H9 (cell line): ENCODE data around the gene DENND5A. TPM values are rescaled to one million over a fixed set of nuclear protein-coding genes. Genes with fewer than 3 reads are reported as not detected.
A peak's percentile ranks its signal among the peaks of the same experiment; 100 is the strongest.

Experiments
- DNase-seq: peaks from one replicate; pipeline ENCODE4 v3.0.0-alpha.2; 2017
- H2AFZ ChIP-seq: one replicate; pipeline ENCODE4 v1.6.1; 2013; ENCODE audit warnings: mild to moderate bottlenecking, low read length, control low read depth, moderate library complexity
- H2AK5ac ChIP-seq: 2 replicates; pipeline ENCODE4 v1.6.1; 2013; ENCODE audit warnings: low read length, control low read depth, mixed read lengths; ENCODE audit not compliant: insufficient read length
- H2BK120ac ChIP-seq: one replicate; pipeline ENCODE4 v1.6.1; 2013; ENCODE audit warnings: low read depth, mild to moderate bottlenecking, low read length, control low read depth, inconsistent platforms; ENCODE audit not compliant: poor library complexity, severe bottlenecking
- H2BK12ac ChIP-seq: 2 replicates; pipeline ENCODE4 v1.6.1; 2013; ENCODE audit warnings: low read length, control low read depth, mixed read lengths, low read depth; ENCODE audit not compliant: insufficient read length
- H2BK15ac ChIP-seq: 2 replicates; pipeline ENCODE4 v1.6.1; 2013; ENCODE audit warnings: low read depth, low read length, control low read depth
- H2BK20ac ChIP-seq: one replicate; pipeline ENCODE4 v1.6.1; 2013; ENCODE audit warnings: low read depth, mild to moderate bottlenecking, low read length, control low read depth, inconsistent platforms; ENCODE audit not compliant: poor library complexity, severe bottlenecking
- H2BK5ac ChIP-seq: 2 replicates; pipeline ENCODE4 v1.6.1; 2013; ENCODE audit warnings: low read length, control low read depth, mixed read lengths; ENCODE audit not compliant: insufficient read length
- H3K14ac ChIP-seq: 2 replicates; pipeline ENCODE4 v1.6.1; 2013; ENCODE audit warnings: low read length, control low read depth; ENCODE audit not compliant: insufficient read depth
- H3K18ac ChIP-seq: 2 replicates; pipeline ENCODE4 v1.6.1; 2013; ENCODE audit warnings: low read depth, mild to moderate bottlenecking, mixed read lengths, low read length, control low read depth; ENCODE audit not compliant: insufficient read length
- H3K23ac ChIP-seq: 2 replicates; pipeline ENCODE4 v1.6.1; 2013; ENCODE audit warnings: low read length, control low read depth, mixed read lengths, low read depth; ENCODE audit not compliant: insufficient read length
- H3K23me2 ChIP-seq: 2 replicates; pipeline ENCODE4 v1.6.1; 2013; ENCODE audit warnings: low read depth, mild to moderate bottlenecking, mixed read lengths, low read length, control low read depth; ENCODE audit not compliant: insufficient read length, poor library complexity, severe bottlenecking
- H3K27ac ChIP-seq: 2 replicates; pipeline ENCODE4 v1.5.1; 2013; ENCODE audit warnings: low read length, control low read depth, mixed read lengths, low read depth; ENCODE audit not compliant: insufficient read length
- H3K27me3 ChIP-seq: 2 replicates; pipeline ENCODE4 v1.6.1; 2013; ENCODE audit warnings: low read length, control low read depth, inconsistent platforms; ENCODE audit not compliant: insufficient read depth
- H3K4ac ChIP-seq: 2 replicates; pipeline ENCODE4 v1.6.1; 2013; ENCODE audit warnings: low read depth, mild to moderate bottlenecking, control low read depth, inconsistent platforms, low read length, moderate library complexity
- H3K4me1 ChIP-seq: 2 replicates; pipeline ENCODE4 v1.6.1; 2013; ENCODE audit warnings: low read length, control low read depth, inconsistent platforms; ENCODE audit not compliant: insufficient read depth
- H3K4me2 ChIP-seq: 2 replicates; pipeline ENCODE4 v1.6.1; 2013; ENCODE audit warnings: low read length, control low read depth, mixed read lengths; ENCODE audit not compliant: insufficient read length, insufficient read depth
- H3K56ac ChIP-seq: 2 replicates; pipeline ENCODE4 v1.6.1; 2013; ENCODE audit warnings: low read depth, mild to moderate bottlenecking, mixed read lengths, low read length, control low read depth; ENCODE audit not compliant: insufficient read length
- H3K79me1 ChIP-seq: 2 replicates; pipeline ENCODE4 v1.6.1; 2013; ENCODE audit warnings: low read depth, mild to moderate bottlenecking, moderate library complexity, low read length, control low read depth, inconsistent platforms; ENCODE audit not compliant: insufficient read depth, poor library complexity, severe bottlenecking
- H3K79me2 ChIP-seq: 2 replicates; pipeline ENCODE4 v1.6.1; 2013; ENCODE audit warnings: low read length, control low read depth, inconsistent platforms; ENCODE audit not compliant: insufficient read depth
- H3K9ac ChIP-seq: 2 replicates; pipeline ENCODE4 v1.6.1; 2013; ENCODE audit warnings: low read length, control low read depth, mixed read lengths; ENCODE audit not compliant: insufficient read length; ENCODE audit errors: extremely low read depth
- H3K9me3 ChIP-seq: one replicate; pipeline ENCODE4 v1.6.1; 2013; ENCODE audit warnings: low read depth, low read length, inconsistent platforms; ENCODE audit not compliant: control insufficient read depth
- H3T11ph ChIP-seq: one replicate; pipeline ENCODE4 v1.6.1; 2013; ENCODE audit warnings: mild to moderate bottlenecking, low read length, control low read depth, inconsistent platforms
- H4K20me1 ChIP-seq: one replicate; pipeline ENCODE4 v1.6.1; 2013; ENCODE audit not compliant: control insufficient read depth, insufficient read length, insufficient read depth
- H4K5ac ChIP-seq: 2 replicates; pipeline ENCODE4 v1.6.1; 2013; ENCODE audit warnings: low read depth, mild to moderate bottlenecking, mixed read lengths, low read length, control low read depth; ENCODE audit not compliant: insufficient read length
- H4K8ac ChIP-seq: replicated peaks from 2 replicates; pipeline ENCODE4 v1.6.1; 2013; ENCODE audit warnings: low read length, control low read depth, mixed read lengths, low read depth; ENCODE audit not compliant: insufficient read length
- H4K91ac ChIP-seq: 2 replicates; pipeline ENCODE4 v1.6.1; 2013; ENCODE audit warnings: low read depth, mild to moderate bottlenecking, moderate library complexity, mixed read lengths, low read length, control low read depth; ENCODE audit not compliant: insufficient read length
- H3K27ac Mint-ChIP-seq, 3 experiments: 2 replicates in 2 of 3; 3 replicates in 1 of 3; pipeline ENCODE4 v1.8.0; 2020 to 2021; ENCODE audit warnings: mixed read lengths in 3 of 3, mild to moderate bottlenecking in 1 of 3, moderate library complexity in 1 of 3
- H3K27me3 Mint-ChIP-seq: 2 replicates; pipeline ENCODE4 v1.8.0; 2021; ENCODE audit warnings: low read depth, mild to moderate bottlenecking, moderate library complexity, mixed read lengths
- H3K36me3 Mint-ChIP-seq, 3 experiments: 2 replicates in 2 of 3; 3 replicates in 1 of 3; pipeline ENCODE4 v1.8.0; 2020 to 2021; ENCODE audit warnings: low read depth in 3 of 3, mixed read lengths in 3 of 3; ENCODE audit not compliant: insufficient read depth in 1 of 3
- H3K4me1 Mint-ChIP-seq, 2 experiments: 2 replicates each; pipeline ENCODE4 v1.8.0; 2020; ENCODE audit warnings: mixed read lengths in 2 of 2
- H3K4me3 Mint-ChIP-seq, 2 experiments: 2 replicates in 1 of 2; 3 replicates in 1 of 2; pipeline ENCODE4 v1.8.0; 2020 to 2021; ENCODE audit warnings: mild to moderate bottlenecking in 2 of 2, mixed read lengths in 2 of 2, moderate library complexity in 1 of 2
- H3K9me3 Mint-ChIP-seq, 2 experiments: 2 replicates in 1 of 2; 3 replicates in 1 of 2; pipeline ENCODE4 v1.8.0; 2020; ENCODE audit warnings: mild to moderate bottlenecking in 2 of 2, mixed read lengths in 2 of 2, moderate library complexity in 1 of 2
- CTCF ChIP-seq: fragments of 200-600 bp; sonication (generic); conservative IDR thresholded peaks from 3 replicates; pipeline ENCODE4 v1.8.0; 2021; ENCODE audit warnings: antibody characterized with exemption, mild to moderate bottlenecking
- WGBS: extraction: QIAGEN DNeasy Blood & Tissue Kit; methylation state at CpG from one replicate; pipeline ENCODE4 v1.1.7; 2013; ENCODE audit warnings: missing lambda C conversion rate, low lambda C conversion rate, mixed read lengths; ENCODE audit not compliant: insufficient read length; ENCODE audit errors: extremely low coverage; 5-methylcytosine and 5-hydroxymethylcytosine counted together
- total RNA-seq: library from RNA; stranded (reverse); gene quantifications from 2 replicates; pipeline ENCODE4 v1.2.1, GENCODE V29; 2021

Gene DENND5A
- total RNA-seq, 1 experiment from 2014 or later, result 59.6 TPM

DNA sequence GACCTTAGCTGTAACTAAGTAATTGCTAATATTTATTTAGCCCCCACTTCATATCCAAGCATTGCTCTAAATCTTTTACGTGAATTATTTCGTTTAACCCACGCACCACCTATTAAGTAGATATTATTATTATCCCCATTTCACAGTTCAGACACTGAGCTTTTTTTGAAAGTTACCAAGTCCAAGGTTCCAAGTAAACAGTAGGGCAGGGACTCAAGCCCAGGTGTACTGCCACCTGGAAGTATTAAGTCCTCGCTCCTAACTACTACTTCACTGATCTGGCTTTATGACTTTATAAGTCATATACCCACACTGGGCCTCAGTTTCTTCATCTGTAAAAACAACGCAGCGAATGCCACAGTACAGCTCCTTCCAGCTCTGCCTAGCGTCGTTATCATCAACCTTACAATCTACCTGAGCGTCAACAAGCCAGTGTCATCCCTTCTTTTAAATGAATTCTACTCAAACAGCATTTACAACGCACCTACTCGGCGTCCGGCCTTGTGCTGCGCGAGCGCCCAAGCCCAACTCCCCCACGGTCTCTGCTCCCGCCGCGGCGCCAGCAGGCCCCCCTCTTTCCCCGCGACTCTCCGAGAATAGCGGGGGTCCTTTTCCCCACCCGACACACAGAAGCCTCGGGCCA, 48.6 kb upstream of the DENND5A start:
- no peak overlapping the region for H2AK5ac ChIP-seq

More for the DNA sequence above, 48.6 kb upstream of the DENND5A start:
- peaks cover 35% of the 10 kb centered on the region; the same call in 1 of the 2 replicates for H3K79me2 ChIP-seq
- no CpG with 5 or more reads among the region's 27 CpGs for WGBS
- peak overlapping the region; percentile 47 for H3K18ac ChIP-seq
- no peak overlapping the region for H3K4ac ChIP-seq
- peaks cover 7% of the 10 kb centered on the region for H3K23me2 ChIP-seq
- H3T11ph ChIP-seq, result no peak overlapping the region
- no peak overlapping the region for H3K56ac ChIP-seq
- no peak overlapping the region for H2BK5ac ChIP-seq
- no peak overlapping the region for H2BK15ac ChIP-seq
- no peak overlapping the region for H2BK20ac ChIP-seq
- no peak overlapping the region for H2BK12ac ChIP-seq
- Mint-ChIP-seq H3K9me3 (no peaks in the 10 kb centered on the region), H3K27ac (peak overlapping the region; percentile 91 to 98 (median 98)), H3K36me3 (peaks cover 4 to 13% (median 8%) of the 10 kb centered on the region in 3 experiments; a peak in 4 of 7 replicates), H3K4me3 (peak overlapping the region; percentile 96 to 99), H3K4me1 (peaks cover 38% of the 10 kb centered on the region in 2 experiments), H3K27me3 (no peaks in the 10 kb centered on the region)
- no peak for TF ChIP-seq CTCF
- peak overlapping the region; percentile 60; the same call in 1 of the 2 replicates for H3K14ac ChIP-seq
- no peak overlapping the region for H4K91ac ChIP-seq
- no peak overlapping the region for H4K8ac ChIP-seq
- H3K4me1 ChIP-seq, result peaks cover 3% of the 10 kb centered on the region; the same call in 1 of the 2 replicates
- no peak overlapping the region for H4K5ac ChIP-seq
- peak overlapping the region; percentile 89 for H3K4me2 ChIP-seq
- no peak overlapping the region for H3K23ac ChIP-seq
- no peak overlapping the region for H2AFZ ChIP-seq
- H3K9me3 ChIP-seq, result no peaks in the 10 kb centered on the region
- no peaks in the 10 kb centered on the region for H4K20me1 ChIP-seq
- DNase-seq, result no peak
- peaks cover 4% of the 10 kb centered on the region for H3K79me1 ChIP-seq
- H3K27ac ChIP-seq, result no peak overlapping the region
- H3K9ac ChIP-seq, result peak overlapping the region; percentile 92
- no peak overlapping the region for H2BK120ac ChIP-seq
- H3K27me3 ChIP-seq, result no peaks in the 10 kb centered on the region
